Nephron progenitor cell (in vitro differentiated cells): ENCODE results near the gene SHROOM3.

Experiments
- DNase-seq: peaks from one replicate; pipeline ENCODE4 v3.0.0; 2021
- H3K27ac Mint-ChIP-seq: 2 replicates; pipeline ENCODE4 v1.8.0; 2021; ENCODE audit warnings: mild to moderate bottlenecking, moderate library complexity, mixed read lengths
- H3K27me3 Mint-ChIP-seq: 2 replicates; pipeline ENCODE4 v1.8.0; 2021; ENCODE audit warnings: mild to moderate bottlenecking, low read depth, mixed read lengths; ENCODE audit not compliant: poor library complexity
- H3K36me3 Mint-ChIP-seq: 2 replicates; pipeline ENCODE4 v1.8.0; 2021; ENCODE audit warnings: low read depth, mixed read lengths
- H3K4me1 Mint-ChIP-seq: 2 replicates; pipeline ENCODE4 v1.8.0; 2021; ENCODE audit warnings: mixed read lengths
- H3K4me3 Mint-ChIP-seq: 2 replicates; pipeline ENCODE4 v1.8.0; 2021; ENCODE audit warnings: mild to moderate bottlenecking, moderate library complexity, mixed read lengths
- H3K9me3 Mint-ChIP-seq: 2 replicates; pipeline ENCODE4 v1.8.0; 2021; ENCODE audit warnings: mild to moderate bottlenecking, moderate library complexity, mixed read lengths
- TF ChIP-seq, protein P1 (sequence below): fragments of 200-600 bp; sonication (generic); IDR thresholded peaks from 2 replicates; pipeline ENCODE4 v1.5.0; 2021; ENCODE audit warnings: antibody characterized with exemption

The SHROOM3 gene

DNA sequence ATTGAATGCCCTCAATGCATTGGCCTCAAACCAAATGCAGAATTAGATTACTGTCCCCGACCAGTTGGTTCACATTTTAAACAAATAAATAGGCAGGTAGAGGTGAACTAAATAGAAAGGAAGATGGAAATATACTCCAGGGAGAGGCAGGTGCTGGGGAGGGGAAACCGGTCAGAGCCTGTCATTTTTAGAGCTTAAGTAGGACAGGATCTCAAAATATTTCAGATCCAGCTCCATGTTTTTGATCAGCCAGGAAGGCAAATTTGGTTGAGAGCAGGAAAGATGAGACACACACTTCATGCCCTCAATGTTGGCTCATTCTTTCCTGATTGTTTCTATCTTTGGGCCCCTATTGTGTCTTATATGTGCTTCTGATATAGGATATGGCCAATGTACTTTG, 206.7 kb downstream of the SHROOM3 start:
- Mint-ChIP-seq H3K36me3 (peaks cover 39% of the 10 kb centered on the region), H3K4me1 (peaks cover 22% of the 10 kb centered on the region), H3K4me3 (no peak overlapping the region), H3K27ac (peak overlapping the region; percentile 30), H3K27me3 (peaks cover 3% of the 10 kb centered on the region), H3K9me3 (no peaks in the 10 kb centered on the region)
- TF ChIP-seq, protein P1, sequence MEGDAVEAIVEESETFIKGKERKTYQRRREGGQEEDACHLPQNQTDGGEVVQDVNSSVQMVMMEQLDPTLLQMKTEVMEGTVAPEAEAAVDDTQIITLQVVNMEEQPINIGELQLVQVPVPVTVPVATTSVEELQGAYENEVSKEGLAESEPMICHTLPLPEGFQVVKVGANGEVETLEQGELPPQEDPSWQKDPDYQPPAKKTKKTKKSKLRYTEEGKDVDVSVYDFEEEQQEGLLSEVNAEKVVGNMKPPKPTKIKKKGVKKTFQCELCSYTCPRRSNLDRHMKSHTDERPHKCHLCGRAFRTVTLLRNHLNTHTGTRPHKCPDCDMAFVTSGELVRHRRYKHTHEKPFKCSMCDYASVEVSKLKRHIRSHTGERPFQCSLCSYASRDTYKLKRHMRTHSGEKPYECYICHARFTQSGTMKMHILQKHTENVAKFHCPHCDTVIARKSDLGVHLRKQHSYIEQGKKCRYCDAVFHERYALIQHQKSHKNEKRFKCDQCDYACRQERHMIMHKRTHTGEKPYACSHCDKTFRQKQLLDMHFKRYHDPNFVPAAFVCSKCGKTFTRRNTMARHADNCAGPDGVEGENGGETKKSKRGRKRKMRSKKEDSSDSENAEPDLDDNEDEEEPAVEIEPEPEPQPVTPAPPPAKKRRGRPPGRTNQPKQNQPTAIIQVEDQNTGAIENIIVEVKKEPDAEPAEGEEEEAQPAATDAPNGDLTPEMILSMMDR: no peak
- DNase-seq: no peak

DNA sequence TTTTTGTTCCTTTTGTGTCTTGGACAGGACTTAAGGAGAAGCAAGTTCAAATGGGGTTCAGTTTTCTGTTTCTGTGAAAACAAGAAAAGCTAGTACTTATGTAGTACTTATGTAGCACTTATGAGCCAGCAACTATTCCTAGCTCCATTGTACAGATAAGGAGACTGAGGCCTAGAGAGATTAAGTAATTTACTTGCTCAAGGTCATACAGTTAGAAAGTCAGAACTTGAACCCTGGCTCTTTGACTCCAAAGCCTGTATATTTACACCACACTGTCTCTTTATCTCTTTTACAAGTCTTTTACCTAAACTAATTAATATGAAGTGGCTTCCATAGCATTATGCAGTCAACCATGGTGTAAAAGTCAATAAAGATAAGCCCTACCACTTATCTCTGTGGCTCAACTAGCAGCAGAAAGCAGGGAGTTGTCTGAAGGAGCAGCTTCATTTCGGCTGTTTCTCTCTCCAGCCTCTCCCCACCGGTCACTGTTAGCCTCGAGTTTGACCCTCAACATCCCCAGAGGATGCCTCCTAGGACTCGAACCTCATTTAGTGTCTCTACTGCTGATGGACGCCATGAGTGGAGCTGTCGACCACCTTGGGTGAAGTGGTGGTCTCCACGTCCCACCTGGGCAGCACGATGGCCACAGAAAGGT, 209.9 kb downstream of the SHROOM3 start:
- TF ChIP-seq, protein P1: no peak
- Mint-ChIP-seq H3K36me3 (peaks cover 28% of the 10 kb centered on the region), H3K4me1 (peaks cover 7% of the 10 kb centered on the region), H3K4me3 (no peak overlapping the region), H3K27ac (no peak overlapping the region), H3K9me3 (peaks cover 2% of the 10 kb centered on the region), H3K27me3 (peaks cover 2% of the 10 kb centered on the region)
- no peak for DNase-seq

DNA sequence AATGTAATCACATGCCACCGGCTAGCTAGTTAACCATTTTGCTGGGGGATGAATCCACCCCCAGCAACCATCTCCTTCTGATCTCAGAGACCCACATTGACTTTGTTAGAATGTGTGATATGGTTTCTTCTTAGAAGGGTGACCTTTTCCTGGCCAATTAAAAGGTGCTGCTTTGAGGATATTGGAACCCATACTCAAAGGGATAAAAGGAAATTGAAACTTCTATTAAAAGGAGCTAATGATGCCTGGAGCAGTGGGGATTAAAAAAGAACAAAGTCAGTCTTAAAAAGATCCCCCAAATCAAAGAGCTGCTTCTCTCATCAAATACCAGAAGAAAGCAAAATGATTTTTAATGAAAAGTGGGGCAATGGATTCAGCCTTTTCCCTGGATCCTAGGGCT, 214.1 kb downstream of the SHROOM3 start:
- peaks cover 12% of the 10 kb centered on the region for H3K4me1 Mint-ChIP-seq
- peaks cover 4% of the 10 kb centered on the region for H3K9me3 Mint-ChIP-seq
- peaks cover 3% of the 10 kb centered on the region for H3K27me3 Mint-ChIP-seq
- TF ChIP-seq, protein P1: no peak
- no peak overlapping the region for H3K4me3 Mint-ChIP-seq
- H3K36me3 Mint-ChIP-seq: peaks cover 23% of the 10 kb centered on the region
- no peak for DNase-seq
- H3K27ac Mint-ChIP-seq: no peak overlapping the region

DNA sequence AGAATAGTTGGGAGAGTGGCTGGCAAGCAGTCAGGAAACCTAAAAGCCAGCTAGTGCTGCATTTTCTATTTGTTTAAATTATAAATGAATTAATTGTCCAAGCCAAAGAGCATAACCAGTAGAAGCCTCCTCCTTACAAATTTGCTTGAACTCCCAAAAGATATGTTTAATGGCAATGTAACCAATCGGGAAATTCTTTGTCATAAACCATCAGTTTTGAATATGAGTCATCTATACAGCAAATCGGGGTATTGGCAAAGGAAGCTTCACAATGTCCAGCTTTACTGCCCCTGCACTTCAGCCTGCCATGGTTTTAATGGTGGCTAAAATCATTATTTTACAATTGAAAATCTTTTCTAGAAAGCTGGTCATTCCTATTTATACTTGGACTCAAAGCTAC, 216.6 kb downstream of the SHROOM3 start:
- peaks cover 18% of the 10 kb centered on the region for H3K36me3 Mint-ChIP-seq
- H3K9me3 Mint-ChIP-seq: peaks cover 4% of the 10 kb centered on the region
- TF ChIP-seq, protein P1: no peak
- H3K27ac Mint-ChIP-seq: no peak overlapping the region
- peaks cover 3% of the 10 kb centered on the region for H3K27me3 Mint-ChIP-seq
- DNase-seq: no peak
- no peak overlapping the region for H3K4me3 Mint-ChIP-seq
- H3K4me1 Mint-ChIP-seq: peaks cover 26% of the 10 kb centered on the region

DNA sequence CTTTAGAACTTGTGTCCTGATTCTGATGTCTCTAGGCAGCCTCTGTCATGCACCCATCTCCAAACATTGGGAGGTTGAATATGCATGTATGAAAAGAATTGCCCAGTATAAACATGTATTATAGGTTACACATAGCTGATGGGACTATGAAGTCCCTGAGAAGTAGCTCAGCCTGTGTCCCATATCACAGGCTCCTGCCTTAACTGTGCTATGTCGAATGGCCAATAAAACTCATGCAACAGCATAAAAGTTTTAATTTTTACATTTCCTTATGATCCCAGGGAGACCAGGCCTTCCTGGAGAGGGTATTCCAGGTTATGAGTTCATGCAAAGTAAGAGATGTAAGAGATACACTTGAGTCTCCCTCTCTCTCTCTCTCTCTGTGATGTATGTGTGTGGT, 217.4 kb downstream of the SHROOM3 start:
- DNase-seq: no peak
- H3K27ac Mint-ChIP-seq: no peak overlapping the region

DNA sequence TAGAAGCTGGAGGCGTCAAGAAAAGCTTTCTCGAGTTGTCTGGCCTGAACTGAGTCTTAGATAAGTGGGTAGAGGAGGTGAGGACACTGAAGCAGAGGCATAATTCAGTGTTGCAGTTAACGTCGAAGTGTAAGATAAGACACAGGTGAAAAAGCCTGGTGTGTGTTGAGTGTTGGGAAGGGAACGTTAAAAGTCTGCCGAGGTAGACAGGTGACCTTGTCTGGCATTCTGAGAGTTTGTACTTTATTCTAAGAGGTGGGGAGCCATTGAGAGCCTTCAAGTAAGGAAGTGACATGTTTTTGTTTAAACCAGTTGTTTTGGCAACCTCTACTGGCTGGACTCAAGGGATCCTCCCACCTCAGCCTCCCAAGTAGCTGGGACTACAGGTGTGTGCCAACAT, 219.1 kb downstream of the SHROOM3 start:
- DNase-seq: no peak
- Mint-ChIP-seq H3K36me3 (peaks cover 6% of the 10 kb centered on the region), H3K27me3 (peaks cover 6% of the 10 kb centered on the region), H3K4me1 (peaks cover 26% of the 10 kb centered on the region), H3K4me3 (no peak overlapping the region), H3K27ac (no peak overlapping the region), H3K9me3 (peaks cover 4% of the 10 kb centered on the region)
- TF ChIP-seq, protein P1: no peak

More for the DNA sequence above, 217.4 kb downstream of the SHROOM3 start:
- H3K4me3 Mint-ChIP-seq: no peak overlapping the region
- H3K4me1 Mint-ChIP-seq: peaks cover 26% of the 10 kb centered on the region
- peaks cover 12% of the 10 kb centered on the region for H3K36me3 Mint-ChIP-seq
- H3K9me3 Mint-ChIP-seq: peaks cover 4% of the 10 kb centered on the region
- TF ChIP-seq, protein P1: no peak
- peaks cover 3% of the 10 kb centered on the region for H3K27me3 Mint-ChIP-seq
